HCT116 (cell line): ENCODE results near the gene KRT2. TPM values are rescaled to one million over a fixed set of nuclear protein-coding genes. Genes with fewer than 3 reads are reported as not detected.

Experiments used
- total RNA-seq: library from RNA; stranded (reverse); gene quantifications from one replicate; pipeline ENCODE4 v1.2.1, GENCODE V29; 2021; ENCODE audit not compliant: unreplicated experiment

The KRT2 gene
- total RNA-seq, 1 experiment from 2014 or later, result not detected

Other genes starting within 250 kb of the KRT2 start
- gene KRT82, start 245.9 kb downstream of the KRT2 start, total RNA-seq, result not detected
- gene KRT75, start 217.8 kb downstream of the KRT2 start, total RNA-seq, result not detected
- gene KRT6B, start 200.1 kb downstream of the KRT2 start, total RNA-seq, result not detected
- gene KRT6C, start 178.4 kb downstream of the KRT2 start, total RNA-seq, result not detected
- 0.66 TPM for gene KRT6A, start 159.0 kb downstream of the KRT2 start, total RNA-seq
- 0.44 TPM for gene KRT5, start 131.8 kb downstream of the KRT2 start, total RNA-seq
- not detected for gene KRT71, start 99.1 kb downstream of the KRT2 start, total RNA-seq
- not detected for gene KRT74, start 78.4 kb downstream of the KRT2 start, total RNA-seq
- gene KRT72, start 50.7 kb downstream of the KRT2 start, total RNA-seq, result 0.17 TPM
- not detected for gene KRT73, start 33.7 kb downstream of the KRT2 start, total RNA-seq
- gene KRT1, start 28.2 kb upstream of the KRT2 start, total RNA-seq, result 0.20 TPM
- gene KRT77, start 51.3 kb upstream of the KRT2 start, total RNA-seq, result not detected
- not detected for gene KRT76, start 125.1 kb upstream of the KRT2 start, total RNA-seq
- gene KRT3, start 143.9 kb upstream of the KRT2 start, total RNA-seq, result not detected
- gene KRT4, start 161.9 kb upstream of the KRT2 start, total RNA-seq, result not detected
- gene KRT79, start 182.1 kb upstream of the KRT2 start, total RNA-seq, result not detected
- gene KRT78, start 196.8 kb upstream of the KRT2 start, total RNA-seq, result not detected